ENCODE results near the gene DMRT2.

DMRT2 gene

GRCh38 chr9:1096155-1096964 lies 46.2 kb downstream of the DMRT2 start:
- DNase-seq = no peak

DNA sequence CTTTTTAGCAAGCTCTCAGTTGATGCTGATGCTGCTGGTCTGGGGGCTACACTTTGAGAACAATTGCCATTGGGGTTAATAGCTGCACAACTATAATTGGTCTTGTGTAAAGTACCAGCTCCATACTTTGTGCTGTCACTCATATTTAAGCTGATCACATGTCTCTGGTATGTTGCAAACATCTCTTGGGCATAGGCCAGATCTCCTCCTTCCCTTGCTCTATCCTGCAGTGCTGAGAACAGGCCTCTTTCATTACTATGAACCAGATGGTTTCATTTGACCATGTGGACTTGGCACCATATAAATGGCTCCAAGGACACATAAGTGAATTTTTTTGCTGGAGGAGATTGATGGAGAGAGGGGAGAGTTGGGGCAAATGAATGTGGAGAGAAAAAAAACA lies 48.4 kb downstream of the DMRT2 start:
- no peak for DNase-seq

GRCh38 chr9:1100201-1100600 lies 50.0 kb downstream of the DMRT2 start:
- DNase-seq = no peak

- no peak for DNase-seq
Measured at GRCh38 chr9:1100945-1101344, 50.8 kb downstream of the DMRT2 start.

- DNase-seq = peak; percentile 4
Measured at GRCh38 chr9:1101846-1102641, 51.9 kb downstream of the DMRT2 start.

DNA sequence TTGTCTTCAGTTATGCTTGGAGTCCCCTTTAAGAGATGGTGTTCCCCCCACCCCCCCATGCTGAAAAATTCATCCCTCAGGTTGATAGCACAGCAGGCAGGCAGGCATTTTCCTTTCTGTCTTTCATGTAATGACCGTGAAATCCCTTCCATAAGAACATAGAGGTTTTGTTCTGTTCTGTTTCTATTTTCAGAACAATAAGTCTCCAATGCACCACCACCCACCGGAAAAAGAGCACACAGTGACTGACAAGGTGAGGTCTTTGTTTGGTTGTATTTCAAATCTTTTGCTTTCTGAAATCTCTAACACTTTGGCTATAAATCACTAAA lies 52.4 kb downstream of the DMRT2 start:
- DNase-seq = no peak

All from NCI-H1105 treated with DMSO at 0.1 percent for 48 hours (cell line).